GM19455 (cell line): Measurements from ENCODE around the gene DTX3.

Experiments used
- ATAC-seq: cut with Tn5 transposase; IDR thresholded peaks from one replicate; pipeline ENCODE4 v1.9.1; 2021; ENCODE audit not compliant: unreplicated experiment

DTX3 gene

GRCh38 chr12:57619434-57620244 lies 15.0 kb downstream of the DTX3 start:
- ATAC-seq: no peak

DNA sequence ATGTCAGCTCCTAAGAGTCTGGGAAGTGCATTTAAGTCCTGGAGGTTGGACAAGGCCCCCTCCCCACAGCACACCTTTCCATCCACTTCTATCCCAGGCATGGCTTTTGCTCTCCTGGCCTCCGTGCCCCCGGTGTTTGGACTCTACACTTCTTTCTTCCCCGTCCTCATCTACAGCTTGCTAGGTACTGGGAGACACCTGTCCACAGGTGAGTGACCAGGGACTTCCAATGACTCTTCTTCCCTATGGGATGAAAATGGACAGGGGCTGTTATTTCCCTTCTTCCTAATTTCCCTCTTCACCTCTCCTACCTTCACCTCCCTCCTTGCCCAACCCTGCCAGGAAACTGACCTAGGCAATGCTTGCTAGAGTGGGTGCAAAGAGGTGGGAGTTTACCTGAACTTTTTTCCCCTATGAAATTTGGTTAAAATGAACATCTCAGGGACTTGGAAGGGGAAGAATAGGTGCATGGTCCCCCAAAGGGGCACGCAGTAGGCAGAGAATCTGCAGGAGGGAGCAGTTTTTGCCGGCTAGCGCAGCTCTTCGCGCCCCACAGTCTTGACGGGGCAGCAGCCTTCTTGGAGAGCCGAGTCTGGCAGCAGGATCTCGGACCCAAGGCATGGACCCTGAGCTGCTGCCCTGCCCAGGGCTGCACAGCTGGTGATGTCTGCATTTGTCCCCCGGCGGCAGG lies 15.8 kb downstream of the DTX3 start:
- no peak for ATAC-seq

DNA sequence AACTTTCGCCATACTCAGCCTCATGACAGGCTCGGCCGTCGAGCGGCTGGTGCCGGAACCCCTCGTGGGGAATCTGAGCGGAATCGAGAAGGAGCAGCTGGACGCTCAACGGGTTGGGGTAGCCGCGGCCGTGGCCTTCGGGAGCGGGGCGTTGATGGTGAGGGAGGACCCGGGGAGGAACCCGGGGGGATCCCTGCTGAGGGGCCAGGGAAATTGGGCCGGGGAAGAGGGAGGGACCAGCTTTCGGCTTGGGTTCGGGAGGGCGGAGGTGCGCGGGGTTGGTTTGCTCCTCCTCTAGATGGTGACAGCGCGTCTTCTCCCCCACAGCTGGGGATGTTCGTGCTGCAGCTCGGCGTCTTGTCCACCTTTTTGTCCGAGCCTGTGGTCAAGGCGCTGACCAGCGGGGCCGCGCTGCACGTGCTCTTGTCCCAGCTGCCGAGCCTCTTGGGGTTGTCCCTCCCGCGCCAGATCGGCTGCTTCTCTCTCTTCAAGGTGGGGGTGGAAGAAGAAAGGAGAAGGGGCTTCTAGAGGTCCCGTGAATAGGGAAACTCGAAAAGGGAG lies 16.4 kb downstream of the DTX3 start:
- no peak for ATAC-seq

DNA sequence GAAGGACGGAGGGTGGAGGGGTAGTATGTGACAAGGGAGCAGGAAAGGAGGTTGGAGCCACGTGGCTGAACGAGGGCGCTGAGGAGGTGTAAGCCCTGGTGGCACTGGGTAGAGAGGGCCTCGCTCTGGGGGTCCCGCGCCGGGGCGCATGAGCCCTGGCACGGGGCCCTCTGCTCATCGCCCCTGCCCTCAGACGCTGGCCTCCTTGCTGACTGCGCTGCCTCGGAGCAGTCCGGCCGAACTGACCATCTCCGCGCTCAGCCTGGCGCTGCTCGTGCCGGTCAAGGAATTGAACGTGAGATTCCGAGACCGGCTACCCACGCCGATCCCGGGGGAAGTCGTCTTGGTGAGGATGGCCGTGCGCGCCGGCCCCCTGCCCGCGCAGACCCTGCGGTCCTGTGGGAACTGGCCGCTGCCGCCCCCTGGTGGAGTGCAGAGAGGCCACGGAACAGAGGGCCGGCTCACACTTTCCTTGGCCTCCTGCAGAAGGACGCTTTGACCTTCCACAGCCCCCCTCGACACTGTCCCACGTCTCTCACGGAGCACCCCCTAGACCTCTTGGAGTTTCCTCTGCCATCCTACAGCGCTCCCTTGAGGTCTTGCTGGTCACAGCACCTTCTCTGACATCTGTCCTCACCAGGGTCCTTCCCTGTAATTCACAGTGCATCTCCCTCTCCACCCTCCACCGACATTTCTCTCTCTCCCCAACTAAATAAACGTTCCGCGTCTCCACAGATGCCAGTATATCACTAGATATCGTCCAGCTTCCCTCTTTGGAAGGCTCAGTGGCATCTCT lies 17.1 kb downstream of the DTX3 start:
- no peak for ATAC-seq

DNA sequence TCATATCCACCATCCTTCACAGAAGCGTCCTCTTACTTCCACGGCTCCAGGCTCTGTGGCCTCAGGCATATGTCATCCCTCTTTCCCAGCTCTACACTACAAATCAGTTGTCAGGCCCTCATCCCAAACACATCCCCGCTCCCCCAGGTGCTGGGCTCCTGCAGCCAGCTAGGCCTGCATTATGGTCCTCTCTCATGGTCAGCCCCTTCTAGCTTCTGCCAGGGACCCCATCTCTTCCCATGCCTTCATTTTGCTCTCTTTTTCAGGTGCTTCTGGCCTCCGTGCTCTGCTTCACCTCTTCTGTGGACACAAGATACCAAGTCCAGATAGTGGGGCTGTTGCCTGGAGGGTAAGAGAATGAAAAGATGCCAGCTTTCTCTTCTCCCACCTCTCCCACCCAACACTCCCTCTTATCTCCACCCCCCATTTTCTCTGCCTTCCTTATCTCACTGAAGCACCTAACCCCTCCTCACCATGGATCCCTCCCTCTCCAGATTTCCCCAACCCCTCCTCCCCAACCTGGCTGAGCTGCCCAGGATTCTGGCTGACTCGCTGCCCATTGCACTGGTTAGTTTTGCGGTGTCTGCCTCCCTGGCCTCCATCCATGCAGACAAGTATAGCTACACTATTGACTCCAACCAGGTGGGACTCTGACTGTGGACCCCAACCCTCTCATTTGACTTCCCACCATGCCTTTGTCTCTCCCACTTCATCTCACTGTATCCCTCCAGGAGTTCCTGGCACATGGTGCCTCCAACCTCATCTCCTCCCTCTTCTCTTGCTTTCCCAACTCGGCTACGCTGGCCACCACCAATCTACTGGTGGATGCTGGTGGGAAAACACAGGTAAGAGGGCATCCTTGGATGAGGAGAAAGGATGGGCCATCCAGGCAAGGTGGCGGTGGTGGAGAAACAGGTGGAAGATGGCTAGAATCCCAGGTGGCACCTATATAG lies 17.9 kb downstream of the DTX3 start:
- ATAC-seq: no peak

GRCh38 chr12:57623385-57623784 lies 18.8 kb downstream of the DTX3 start:
- ATAC-seq: no peak

DNA sequence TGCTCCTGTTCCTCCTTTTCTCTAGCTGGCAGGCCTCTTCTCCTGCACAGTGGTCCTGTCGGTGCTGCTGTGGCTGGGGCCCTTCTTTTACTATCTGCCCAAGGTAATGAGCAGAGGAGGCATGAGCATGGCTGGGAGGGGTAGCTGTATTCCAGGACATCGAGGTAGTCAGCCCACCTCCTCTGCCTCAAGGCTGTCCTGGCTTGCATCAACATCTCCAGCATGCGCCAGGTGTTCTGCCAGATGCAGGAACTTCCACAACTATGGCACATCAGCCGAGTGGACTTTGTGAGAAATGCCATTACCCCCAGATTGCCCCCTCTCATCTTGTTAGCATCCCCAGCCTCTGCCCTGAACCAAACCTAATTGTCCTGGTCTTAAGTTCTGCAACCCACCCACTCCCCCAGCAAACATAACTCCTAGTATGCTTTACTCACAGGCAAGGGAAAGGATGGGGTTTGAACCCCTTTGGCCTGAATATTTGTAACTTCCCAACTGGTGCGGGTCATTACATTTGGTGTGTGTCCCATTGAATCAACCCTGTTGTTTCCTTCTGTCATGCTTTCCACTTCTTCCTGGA lies 19.3 kb downstream of the DTX3 start:
- ATAC-seq: no peak

GRCh38 chr12:57624441-57625220 lies 20.0 kb downstream of the DTX3 start:
- ATAC-seq: no peak

DNA sequence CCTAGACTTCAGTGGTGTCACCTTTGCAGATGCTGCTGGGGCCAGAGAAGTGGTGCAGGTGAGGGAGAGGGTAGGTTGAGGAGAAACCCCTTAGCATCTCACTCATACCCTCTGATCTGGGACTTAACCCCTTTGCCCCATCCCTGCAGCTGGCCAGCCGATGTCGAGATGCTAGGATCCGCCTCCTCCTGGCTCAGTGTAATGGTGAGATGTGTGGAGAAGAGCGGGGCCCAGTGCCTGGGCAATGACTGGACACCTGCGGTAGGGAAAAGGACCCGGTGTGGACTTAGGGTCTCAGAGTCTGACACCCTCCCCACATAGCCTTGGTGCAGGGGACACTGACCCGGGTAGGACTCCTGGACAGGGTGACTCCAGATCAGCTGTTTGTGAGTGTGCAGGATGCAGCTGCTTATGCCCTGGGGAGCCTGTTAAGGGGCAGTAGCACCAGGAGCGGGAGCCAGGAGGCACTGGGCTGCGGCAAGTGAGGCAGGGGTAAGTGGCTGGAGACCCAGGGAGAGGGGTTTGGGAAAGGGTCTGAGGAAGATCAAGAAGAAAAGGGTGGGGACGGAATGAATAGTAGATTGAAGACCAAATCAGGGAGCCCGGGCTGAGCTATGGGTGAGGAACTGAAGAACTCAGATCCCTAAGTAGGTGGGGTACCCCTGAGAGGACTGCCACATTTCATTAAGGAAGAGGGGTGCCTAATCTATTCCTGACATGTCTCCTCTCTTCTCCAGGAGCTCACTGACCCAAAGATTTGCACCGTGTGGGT lies 20.8 kb downstream of the DTX3 start:
- ATAC-seq: no peak

DNA sequence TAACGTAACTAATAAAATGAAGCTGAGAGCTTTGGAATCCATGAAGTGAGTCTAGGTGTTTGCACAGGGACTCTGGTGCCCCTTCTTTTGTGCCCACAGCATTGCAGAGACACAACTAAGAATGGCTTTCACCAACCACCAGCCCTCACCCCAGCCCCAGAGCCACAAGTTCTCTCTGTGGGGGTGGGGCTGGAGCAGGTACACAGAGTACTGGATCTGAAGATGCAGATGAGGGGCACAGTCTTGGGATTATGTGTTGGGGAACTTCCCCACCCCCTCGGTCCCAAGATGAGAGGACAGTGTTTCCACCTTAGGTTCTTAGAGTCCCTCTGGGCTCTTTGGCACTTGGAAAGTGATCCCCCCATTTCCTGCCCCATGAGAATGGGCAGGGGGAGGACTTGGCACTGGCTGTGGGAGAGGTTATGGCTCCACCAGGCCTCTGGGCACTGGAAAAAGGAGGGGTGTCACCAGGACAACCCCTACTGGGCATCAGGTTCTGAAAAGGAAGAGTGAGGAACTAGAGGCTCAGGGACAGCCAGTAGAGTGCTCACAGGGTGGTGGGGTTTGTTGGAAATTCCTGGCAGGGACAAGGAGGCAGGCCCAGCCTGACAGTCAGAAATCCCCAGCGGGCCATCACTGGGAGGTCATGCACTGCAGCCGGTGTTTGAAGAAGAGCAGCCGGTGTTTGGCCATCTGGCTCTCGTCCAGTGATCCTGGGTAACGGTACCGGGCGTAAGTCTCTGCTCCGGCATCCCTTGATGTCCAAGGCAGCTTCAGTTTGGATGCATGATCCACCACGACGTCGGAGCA lies 21.7 kb downstream of the DTX3 start:
- no peak for ATAC-seq

- no peak for ATAC-seq
These were observed 22.4 kb downstream of the DTX3 start for GRCh38 chr12:57626921-57627445.

DNA sequence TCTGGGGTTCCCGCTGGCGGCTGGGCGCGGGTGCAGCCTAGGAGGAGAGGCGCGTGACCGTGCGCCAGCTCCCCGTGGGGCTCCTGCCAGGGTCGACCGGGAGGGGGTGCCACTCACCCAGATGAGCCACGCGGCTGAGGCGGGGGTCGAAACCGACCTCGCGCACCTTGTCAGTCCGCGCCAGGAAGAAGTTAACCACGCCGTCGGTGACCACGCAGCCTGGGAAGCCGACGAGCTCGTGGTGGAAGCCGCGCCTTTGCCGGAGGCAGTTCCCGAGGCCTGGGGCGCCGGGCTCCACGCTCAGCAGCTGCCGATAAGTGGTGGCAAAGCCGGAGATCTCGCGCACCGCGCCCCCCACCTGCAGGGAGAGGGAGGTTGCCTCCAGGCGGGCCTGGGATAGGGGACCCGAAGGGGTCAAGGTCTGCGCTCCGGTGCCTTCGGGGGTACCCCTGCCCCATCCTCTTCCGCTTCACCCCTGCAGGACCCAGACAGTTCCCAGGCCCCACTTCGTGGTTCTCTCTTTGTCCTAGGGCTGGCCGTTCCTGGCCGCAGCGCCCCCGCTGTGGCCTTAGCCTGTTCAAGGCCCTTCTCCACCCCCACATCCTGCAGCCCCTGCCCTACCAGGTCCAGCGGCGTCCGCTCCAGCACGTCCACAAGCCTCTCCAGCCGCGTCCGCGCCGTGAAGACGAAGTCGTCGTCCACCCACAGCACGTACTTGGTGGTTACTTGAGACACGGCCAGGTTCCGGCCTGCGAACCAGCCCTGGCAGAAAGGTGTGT lies 23.1 kb downstream of the DTX3 start:
- ATAC-seq: no peak

GRCh38 chr12:57628280-57629191 lies 23.9 kb downstream of the DTX3 start:
- no peak for ATAC-seq

- no peak for ATAC-seq
These were observed 25.4 kb downstream of the DTX3 start for GRCh38 chr12:57629897-57630471.

GRCh38 chr12:57630891-57631433 lies 26.3 kb downstream of the DTX3 start:
- no peak for ATAC-seq
